ENCODE data around the gene PAM16.
"Not testable (repeated sequence)": the region's sequence is repeated elsewhere in the genome, so short reads cannot be mapped to it uniquely, and the experiment has no call there.

Gene PAM16

DNA sequence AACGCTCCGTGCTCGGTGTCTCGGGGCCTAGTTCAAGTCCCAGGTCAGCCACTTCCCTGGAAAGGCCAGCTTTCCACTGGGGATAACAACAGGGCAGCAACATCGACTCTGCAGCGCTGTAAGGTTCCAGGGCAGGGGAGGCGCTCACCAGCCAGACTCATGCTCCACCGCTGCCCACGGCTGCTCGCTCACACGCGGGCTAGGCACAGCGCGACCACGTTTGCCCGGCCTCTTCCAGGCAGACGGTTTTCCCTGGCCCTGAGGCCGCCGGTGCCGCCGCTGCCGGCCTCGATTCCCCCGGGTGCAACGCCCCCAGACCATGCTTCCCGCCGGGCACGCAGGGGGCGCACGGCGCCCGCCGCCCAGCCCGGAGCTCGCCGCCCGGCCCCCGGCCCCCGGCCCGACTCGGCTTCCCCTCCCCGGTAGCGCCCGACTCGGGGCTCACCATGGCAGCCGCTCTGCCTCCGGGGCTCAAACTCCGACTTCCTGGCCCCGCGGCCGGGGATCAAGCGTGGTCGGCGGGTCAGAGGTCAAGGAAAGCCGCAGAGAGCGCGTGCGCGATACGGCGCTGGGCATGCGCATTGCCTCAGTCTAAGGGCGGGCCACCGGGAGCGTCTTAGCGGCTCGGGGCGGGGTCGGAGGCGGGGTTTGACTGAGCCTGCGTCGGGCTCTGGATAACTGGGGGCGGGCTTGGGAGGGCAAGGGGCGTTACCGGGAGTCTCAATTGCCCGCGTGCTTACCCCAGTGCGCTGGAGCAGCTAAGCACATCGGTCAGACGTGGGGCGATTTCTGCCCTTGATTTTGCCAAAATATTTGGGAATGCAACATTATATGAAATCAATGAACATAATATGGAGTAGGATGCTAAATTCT lies at the start of gene PAM16:
PAM16 (minus strand) TSS at position 535 of the 873 bp plus-strand sequence; CDS start at position 448, 87 bp downstream.
- DNase-seq: peak; percentile 67

DNA sequence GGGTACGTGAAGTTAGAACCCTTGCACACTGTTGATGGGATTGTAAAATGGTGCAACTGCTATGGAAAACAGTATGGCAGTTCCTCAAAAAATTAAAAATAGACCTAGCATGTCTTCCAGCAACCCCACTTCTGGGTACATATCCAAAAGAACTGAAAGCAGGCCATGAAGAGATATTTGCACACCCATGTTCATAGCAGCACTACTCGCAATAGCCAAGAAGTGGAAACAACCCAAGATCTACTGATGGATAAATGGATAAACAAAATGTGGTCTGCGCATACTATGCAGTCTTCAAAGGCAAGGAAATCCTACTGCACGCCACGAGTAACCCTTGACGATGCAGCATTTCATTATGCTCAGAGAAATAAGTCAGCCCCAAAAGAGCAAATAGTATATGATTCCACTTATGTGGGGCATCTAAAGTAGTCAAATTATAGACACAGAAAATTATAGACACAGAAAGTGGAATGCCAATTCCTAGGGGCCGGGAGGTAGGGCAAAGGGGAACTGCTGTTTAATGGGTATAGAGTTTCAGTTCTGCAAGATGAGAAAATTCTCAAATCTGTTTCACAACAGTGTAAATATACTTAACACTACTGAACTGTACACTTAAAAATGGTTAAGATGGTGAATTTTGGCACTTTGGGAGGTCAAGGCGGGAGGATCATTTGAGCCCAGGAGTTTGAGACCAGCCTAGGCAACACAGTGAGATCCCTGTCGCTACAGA lies 48.0 kb upstream of the PAM16 start:
- no peak for DNase-seq

GRCh38 chr16:4395055-4395726 lies 44.1 kb upstream of the PAM16 start:
- DNase-seq: no peak

GRCh38 chr16:4393850-4394249 lies 42.7 kb upstream of the PAM16 start:
- DNase-seq: not testable (repeated sequence)

- DNase-seq: no peak
These were observed 42.1 kb upstream of the PAM16 start for GRCh38 chr16:4393240-4393600.

DNA sequence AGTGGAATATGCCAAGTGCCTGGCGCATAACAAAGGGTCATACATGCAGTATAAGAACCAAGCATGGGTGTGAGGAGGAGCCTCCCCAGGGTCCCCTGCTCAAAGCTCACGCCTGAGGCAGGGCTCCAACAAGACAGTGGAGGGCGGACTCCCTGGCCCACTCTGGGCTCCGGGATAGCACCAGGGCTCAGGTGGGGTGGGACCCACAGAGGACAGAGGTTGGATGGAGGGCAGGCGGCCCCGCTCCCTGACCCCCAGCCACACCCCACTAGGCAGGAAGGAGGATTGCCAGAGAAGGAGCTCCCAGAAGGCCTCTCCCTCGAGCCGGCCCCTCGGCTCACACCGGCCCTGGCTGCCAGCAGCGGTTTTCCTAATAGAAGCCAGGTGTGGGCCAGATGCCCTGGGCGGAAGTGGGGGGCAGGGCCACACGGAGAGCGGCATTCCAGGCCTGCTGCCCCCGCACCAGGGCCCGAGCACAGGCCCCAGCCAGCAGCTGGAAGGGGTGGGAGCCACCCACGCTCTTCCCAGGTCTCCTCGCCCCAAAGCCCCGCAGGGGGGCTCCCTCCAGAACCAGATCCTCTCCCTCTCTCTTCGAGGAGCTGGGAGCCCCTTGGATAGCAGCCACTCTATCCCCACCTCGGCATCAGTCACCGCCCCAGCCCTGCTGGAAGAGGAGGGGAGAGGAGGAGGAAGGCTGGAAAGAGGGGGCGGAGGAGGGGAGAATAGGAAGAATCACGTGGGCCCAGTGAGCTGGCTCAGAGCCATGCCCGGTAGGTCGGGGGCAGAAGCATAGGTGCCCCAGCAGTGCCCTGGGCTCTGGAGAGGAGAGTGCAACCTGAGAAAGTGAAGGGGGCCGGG lies 41.5 kb upstream of the PAM16 start:
- DNase-seq: no peak

- DNase-seq: no peak
These were observed 40.7 kb upstream of the PAM16 start for GRCh38 chr16:4391631-4392381.

- DNase-seq: no peak
These were observed 39.4 kb upstream of the PAM16 start for GRCh38 chr16:4390266-4391260.

GRCh38 chr16:4389051-4389955 lies 38.2 kb upstream of the PAM16 start:
- DNase-seq: no peak

- no peak for DNase-seq
These were observed 37.3 kb upstream of the PAM16 start for GRCh38 chr16:4388271-4389021.

GRCh38 chr16:4387781-4388180 lies 36.7 kb upstream of the PAM16 start:
- no peak for DNase-seq

DNA sequence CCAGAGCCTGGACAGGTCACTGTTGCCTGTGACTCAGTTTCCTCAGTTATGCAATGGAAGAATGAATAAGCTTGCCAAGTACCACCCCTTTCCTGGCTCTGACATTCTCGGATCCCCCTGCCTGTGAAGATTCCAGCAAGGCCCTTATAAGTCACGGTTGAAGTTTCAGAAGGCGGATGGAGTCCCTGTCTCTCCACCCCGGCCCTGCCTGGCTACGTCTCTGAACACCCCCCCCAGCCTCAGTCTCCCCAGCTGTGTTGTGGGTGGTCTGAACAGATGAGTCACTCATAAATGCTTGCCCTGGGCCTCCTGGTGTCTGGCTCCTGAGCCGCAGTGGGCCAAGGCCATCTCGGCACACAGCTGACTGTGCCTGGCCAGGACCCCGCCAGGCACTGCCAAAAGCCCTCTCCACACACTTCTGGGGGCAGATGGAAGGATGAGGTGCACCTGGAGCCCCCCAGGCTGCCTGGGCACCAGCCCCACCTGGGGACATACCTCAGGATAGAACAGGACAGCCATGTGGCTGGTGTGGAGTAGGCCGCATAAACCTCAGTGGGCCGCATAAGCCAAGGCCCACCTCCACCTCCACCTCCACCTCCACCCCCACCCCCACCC lies 35.9 kb upstream of the PAM16 start:
- no peak for DNase-seq

- DNase-seq: no peak
These were observed 35.3 kb upstream of the PAM16 start for GRCh38 chr16:4386451-4386805.

DNA sequence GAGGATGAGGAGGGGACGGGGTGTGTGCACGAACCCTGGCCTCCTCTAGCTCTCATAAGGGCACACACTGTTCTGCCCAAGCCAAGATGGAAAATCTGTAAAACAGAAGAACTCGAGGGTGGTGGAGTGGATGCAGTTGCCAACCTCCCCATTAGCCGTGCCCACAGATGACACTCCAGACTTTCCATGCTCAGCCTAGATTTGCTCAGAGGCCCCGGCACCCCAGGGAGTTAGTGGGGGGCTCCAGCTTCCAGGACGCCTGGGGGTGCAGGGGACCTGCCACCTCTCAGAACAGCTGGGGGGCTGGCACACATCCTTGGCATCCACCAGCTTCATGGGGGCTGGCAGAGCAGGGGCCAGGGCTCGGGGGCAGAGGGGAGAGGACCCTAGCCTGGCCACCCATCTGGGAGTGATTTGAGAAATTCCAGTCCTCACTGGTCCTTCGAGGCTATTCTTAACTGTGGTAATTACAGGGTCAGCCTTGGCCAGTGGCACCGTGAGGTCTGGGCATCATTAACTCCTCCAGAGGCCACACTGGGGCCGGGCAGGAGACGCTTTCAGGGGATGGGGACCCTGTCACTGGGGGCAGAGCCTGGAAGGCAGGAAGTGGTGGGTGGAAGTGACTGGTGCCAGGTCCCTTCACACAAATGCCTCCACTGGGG lies 34.8 kb upstream of the PAM16 start:
- no peak for DNase-seq

DNA sequence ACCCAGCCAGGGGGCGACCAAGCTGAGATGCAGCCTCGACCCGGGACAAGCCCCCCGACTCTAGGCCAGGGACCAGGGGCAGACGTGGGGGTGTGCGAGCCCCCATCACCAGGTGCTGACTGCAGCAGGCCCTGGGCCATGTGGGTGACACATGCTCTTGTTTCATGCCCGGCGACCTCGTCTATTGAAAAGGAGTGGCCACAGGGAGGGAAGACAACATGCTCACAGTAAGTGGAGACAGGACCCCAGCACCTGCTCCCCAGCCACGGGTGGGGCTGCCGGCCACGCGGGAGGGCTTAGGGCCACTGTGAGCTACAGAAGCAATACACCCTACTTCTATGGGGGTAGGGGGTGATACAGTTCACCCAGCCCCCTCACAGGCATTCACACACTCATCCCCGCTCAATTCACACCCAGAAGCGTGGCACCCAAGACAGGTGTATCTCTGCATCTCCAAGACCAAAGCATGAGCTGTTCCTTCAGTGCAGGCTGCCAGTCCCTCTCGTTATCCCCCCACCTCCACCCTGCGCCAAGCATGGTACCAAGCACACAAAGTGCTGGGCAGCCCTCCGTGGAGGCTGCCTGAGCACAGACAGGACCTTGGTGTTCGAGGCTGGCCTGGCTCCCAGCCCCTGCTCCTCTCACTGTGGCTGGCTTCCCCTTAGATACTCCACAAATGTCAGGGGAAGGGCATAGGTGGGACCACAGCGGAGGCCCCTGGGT lies 34.1 kb upstream of the PAM16 start:
- no peak for DNase-seq

DNA sequence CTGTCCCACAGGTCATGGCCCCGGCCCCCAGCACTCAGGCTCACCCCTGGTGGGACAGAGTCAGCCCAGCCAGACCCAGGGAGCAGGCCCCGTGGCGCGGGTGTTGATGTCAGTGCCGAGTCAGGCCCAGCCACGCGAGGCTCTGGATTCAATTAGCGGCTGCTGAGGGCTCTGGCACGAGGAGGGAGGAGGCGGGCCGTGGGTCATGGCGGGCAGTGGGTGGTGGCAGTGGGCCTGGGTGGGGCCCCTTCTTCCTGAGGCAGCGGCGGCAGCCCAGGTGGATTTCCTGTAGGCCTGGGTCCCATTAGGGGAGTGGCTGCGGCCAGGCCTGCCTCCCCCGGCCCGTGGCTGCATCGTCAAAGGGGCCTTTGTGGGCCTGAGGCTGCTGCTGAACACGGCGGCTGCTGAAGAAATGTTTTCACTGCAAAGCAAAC lies 33.4 kb upstream of the PAM16 start:
- DNase-seq: no peak
